SIG-M5 treated with dmso at 0.1 percent for 504 hours (cell line): ENCODE data around the gene RAB7B.
A peak's percentile ranks its signal among the peaks of the same experiment; 100 is the strongest.

ENCODE experiments used
- DNase-seq: peaks from one replicate; lab custom pipeline; 2025; ENCODE audit not compliant: unreplicated experiment; lab: John Stamatoyannopoulos, UW

The RAB7B gene

GRCh38 chr1:206023695-206024094 lies 20.5 kb upstream of the RAB7B start, which contains the start of gene CTSE:
CTSE (minus strand) TSS chr1:206023895; CDS start chr1:206023791, 104 bp downstream.
- DNase-seq: no peak

GRCh38 chr1:206022766-206023165 lies 19.6 kb upstream of the RAB7B start:
- DNase-seq: no peak

- no peak for DNase-seq
These were observed 18.6 kb upstream of the RAB7B start for GRCh38 chr1:206021626-206022365.

- DNase-seq: no peak
These were observed 17.9 kb upstream of the RAB7B start for GRCh38 chr1:206021008-206021625.

GRCh38 chr1:206020393-206021007 lies 17.3 kb upstream of the RAB7B start:
- no peak for DNase-seq

GRCh38 chr1:206015071-206015470 lies 11.9 kb upstream of the RAB7B start:
- DNase-seq: no peak

- DNase-seq: no peak
These were observed 11.4 kb upstream of the RAB7B start for GRCh38 chr1:206014601-206015000.

- no peak for DNase-seq
These were observed 10.0 kb upstream of the RAB7B start for GRCh38 chr1:206013026-206013795.

GRCh38 chr1:206012086-206012859 lies 9.1 kb upstream of the RAB7B start:
- DNase-seq: peak; percentile 100

- DNase-seq: no peak
These were observed 7.9 kb upstream of the RAB7B start for GRCh38 chr1:206011057-206011456.

- no peak for DNase-seq
These were observed 6.9 kb upstream of the RAB7B start for GRCh38 chr1:206010060-206010459.

- no peak for DNase-seq
These were observed 3.8 kb upstream of the RAB7B start for GRCh38 chr1:206006946-206007345.

GRCh38 chr1:206005778-206006180 lies 2.6 kb upstream of the RAB7B start:
- peak; percentile 38 for DNase-seq

- DNase-seq: no peak
These were observed 2.0 kb upstream of the RAB7B start for GRCh38 chr1:206005234-206005633.

GRCh38 chr1:206004826-206005225 lies 1.6 kb upstream of the RAB7B start:
- no peak for DNase-seq

- no peak for DNase-seq
These were observed 932 bp upstream of the RAB7B start for GRCh38 chr1:206003854-206004800.

GRCh38 chr1:206002160-206002559 lies 1.0 kb downstream of the RAB7B start:
- no peak for DNase-seq

GRCh38 chr1:206001476-206001888 lies 1.7 kb downstream of the RAB7B start:
- DNase-seq: peak; percentile 96

- DNase-seq: no peak
These were observed 2.4 kb downstream of the RAB7B start for GRCh38 chr1:206000641-206001339.
